KOPT-K1 (cell line): ENCODE results near the gene SPEF1.
"Not testable (repeated sequence)": the region's sequence is repeated elsewhere in the genome, so short reads cannot be mapped to it uniquely, and the experiment has no call there.

Source experiments
- H3K27ac ChIP-seq: fragments of 200-600 bp; sonication (generic); 2 replicates; pipeline ENCODE4 v1.5.1; 2016; ENCODE audit warnings: antibody characterized with exemption, mild to moderate bottlenecking, low read depth, low read length; ENCODE audit not compliant: poor library complexity, severe bottlenecking
- H3K36me3 ChIP-seq: fragments of 200-600 bp; sonication (generic); 2 replicates; pipeline ENCODE4 v1.5.1; 2017; ENCODE audit warnings: antibody characterized with exemption, mild to moderate bottlenecking, low read length, moderate library complexity; ENCODE audit not compliant: insufficient read depth
- H3K9me3 ChIP-seq: fragments of 200-600 bp; sonication (generic); 2 replicates; pipeline ENCODE4 v1.5.1; 2017; ENCODE audit warnings: antibody characterized with exemption, low read length, mild to moderate bottlenecking; ENCODE audit not compliant: insufficient read depth, poor library complexity, severe bottlenecking

The SPEF1 gene

DNA sequence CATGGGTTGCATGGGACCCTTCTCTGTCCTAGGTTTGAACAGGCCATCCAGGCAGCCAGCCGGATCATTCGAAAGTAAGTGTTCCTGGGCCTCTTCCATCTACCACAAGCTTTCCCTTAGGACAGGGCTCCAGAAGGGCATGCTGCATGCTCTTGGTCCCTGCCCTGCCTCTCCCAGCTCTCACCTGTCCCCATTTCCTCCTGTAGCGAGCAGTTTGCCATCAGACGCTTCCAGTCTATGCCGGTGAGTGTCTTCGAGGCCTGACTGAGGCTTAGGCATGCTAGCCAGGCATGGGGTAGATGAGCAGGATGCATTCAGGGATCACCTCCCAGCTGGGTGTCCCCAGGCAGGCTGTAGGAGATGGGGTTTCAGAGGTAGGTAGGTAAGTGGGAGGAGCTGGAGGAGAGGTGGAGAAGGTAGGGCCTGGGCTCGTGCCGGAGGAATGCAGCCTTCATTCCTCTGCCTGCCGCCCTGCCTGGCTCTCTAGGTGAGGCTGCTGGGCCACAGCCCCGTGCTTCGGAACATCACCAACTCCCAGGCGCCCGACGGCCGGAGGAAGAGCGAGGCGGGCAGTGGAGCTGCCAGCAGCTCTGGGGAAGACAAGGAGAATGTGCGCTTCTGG is 19.1 kb upstream of the SPEF1 start:
- no peaks in the 10 kb centered on the region for H3K9me3 ChIP-seq
- peak overlapping the region; percentile 90 for H3K27ac ChIP-seq
- H3K36me3 ChIP-seq, result peaks cover 75% of the 10 kb centered on the region

DNA sequence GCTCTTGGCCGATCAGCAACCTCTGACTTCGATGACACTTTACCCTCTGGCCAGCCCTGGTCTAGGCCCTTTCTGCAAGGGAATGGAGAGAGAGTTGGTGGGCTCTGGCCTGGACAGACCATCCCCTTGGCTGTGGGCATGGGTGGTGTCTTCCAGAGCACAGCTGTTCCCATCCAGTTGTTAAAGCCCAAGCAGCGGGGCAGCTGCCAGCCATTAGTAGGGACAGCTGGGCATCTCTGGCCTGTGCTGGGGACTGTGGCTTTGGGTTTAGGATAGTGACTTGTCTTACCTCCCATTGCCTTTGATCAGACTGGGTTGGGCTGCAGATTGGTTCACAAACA is 17.6 kb upstream of the SPEF1 start:
- H3K27ac ChIP-seq, result peak overlapping the region; percentile 90
- peaks cover 60% of the 10 kb centered on the region for H3K36me3 ChIP-seq
- no peaks in the 10 kb centered on the region for H3K9me3 ChIP-seq

DNA sequence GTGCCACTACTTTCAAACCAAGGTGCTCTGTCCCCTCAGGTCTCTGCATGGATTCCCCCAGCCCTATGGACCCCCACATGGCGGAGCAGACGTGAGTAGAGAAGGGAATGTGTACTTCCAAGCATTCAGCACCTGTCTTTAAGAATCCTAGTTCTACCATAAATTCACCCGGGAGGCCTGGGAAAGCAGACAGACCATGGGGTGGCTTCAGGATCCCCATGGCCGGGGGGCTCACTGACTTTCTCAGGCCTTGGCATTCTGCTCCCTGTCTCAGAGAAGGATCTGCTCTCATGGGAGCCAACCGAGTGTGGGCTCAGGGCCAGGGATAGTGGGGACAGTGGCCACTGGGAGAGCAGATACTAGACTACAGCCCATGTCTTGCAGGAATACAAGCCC is 17.1 kb upstream of the SPEF1 start:
- no peaks in the 10 kb centered on the region for H3K9me3 ChIP-seq
- H3K27ac ChIP-seq, result peak overlapping the region; percentile 90
- peaks cover 55% of the 10 kb centered on the region for H3K36me3 ChIP-seq

DNA sequence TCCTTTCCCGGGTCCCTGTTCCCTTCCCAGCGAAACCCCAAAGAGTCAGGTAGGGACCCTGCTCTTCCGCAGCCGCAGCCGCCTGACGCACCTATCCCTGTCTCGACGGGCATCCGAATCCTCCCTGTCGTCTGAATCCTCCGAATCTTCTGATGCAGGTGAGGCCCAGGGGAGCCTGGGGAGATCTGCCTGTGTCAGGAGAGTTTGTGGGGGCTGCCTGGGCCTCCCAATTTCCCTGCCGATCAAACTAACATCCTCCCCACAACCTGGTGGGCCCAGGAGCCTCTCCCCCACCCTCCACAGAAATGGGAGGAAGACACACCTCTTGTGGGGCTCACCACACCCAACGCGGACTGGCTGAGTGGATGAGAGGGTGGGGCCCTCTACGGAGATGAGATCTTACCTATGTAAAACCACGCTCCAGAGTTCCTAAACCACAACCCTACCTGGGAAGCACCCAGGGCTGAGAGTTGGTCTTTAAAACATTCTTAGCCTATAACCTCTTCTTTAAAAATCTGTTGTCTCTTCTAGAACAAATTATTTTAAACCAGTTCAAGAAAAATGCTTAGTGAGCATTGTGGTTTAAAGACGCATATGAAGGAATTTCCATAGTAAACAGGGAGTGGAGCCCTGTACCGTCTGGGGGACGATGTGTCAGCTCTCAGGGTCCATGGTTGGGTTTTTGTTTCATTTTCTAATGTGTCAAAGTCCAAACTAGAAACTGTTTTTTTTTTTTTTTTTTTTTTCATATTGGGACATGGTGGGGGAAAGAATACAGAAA is 16.5 kb upstream of the SPEF1 start:
- peaks cover 49% of the 10 kb centered on the region for H3K36me3 ChIP-seq
- H3K27ac ChIP-seq, result peak overlapping the region; percentile 90
- no peaks in the 10 kb centered on the region for H3K9me3 ChIP-seq

DNA sequence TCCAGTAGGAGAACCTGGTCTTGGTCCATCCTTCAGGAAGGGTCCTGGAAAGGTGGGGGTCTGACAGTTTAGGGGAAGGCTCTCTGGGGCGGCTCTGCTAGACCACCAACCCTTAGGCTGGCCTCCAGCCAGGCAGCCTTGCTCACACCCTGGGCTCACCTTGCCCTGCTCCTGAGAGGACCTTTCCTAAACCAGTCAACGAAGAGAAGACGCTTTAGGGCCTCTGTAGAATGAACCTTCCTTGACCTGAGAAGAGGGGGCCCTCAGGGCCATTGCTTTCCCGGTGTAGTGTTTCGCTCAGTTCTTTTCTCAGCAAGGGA is 15.9 kb upstream of the SPEF1 start:
- peaks cover 43% of the 10 kb centered on the region for H3K36me3 ChIP-seq
- H3K9me3 ChIP-seq, result no peaks in the 10 kb centered on the region
- H3K27ac ChIP-seq, result peak overlapping the region; percentile 90

DNA sequence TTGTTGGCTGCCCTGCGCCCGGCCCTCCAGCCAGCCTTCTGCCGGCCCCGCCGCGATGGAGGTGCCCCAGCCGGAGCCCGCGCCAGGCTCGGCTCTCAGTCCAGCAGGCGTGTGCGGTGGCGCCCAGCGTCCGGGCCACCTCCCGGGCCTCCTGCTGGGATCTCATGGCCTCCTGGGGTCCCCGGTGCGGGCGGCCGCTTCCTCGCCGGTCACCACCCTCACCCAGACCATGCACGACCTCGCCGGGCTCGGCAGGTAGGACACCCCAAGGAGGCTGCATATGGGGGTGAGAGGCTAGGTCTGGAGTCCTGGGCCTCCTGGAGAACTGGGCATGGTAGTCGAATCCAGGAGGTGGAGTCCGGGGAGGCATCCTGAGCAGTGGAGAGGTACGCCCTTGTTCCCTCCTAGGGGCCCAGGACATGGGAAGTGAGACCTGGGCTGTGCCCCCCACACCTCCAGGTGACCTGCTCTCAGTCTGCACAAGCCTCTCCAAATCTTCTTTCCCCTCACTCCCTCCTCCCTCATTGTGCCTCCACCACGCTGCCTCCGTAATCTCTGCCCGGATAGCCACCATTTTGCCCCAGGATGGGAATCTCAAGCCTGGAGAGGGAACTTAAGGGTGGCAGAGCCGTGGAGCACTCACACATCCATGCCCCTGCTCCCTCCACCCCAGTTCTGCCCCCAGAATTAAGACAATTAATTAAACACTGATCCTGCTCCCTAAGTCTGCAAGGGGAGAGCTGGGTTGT is 15.4 kb upstream of the SPEF1 start:
- Histone ChIP-seq H3K36me3 (peaks cover 38% of the 10 kb centered on the region), H3K27ac (peak overlapping the region; percentile 90), H3K9me3 (no peaks in the 10 kb centered on the region)

DNA sequence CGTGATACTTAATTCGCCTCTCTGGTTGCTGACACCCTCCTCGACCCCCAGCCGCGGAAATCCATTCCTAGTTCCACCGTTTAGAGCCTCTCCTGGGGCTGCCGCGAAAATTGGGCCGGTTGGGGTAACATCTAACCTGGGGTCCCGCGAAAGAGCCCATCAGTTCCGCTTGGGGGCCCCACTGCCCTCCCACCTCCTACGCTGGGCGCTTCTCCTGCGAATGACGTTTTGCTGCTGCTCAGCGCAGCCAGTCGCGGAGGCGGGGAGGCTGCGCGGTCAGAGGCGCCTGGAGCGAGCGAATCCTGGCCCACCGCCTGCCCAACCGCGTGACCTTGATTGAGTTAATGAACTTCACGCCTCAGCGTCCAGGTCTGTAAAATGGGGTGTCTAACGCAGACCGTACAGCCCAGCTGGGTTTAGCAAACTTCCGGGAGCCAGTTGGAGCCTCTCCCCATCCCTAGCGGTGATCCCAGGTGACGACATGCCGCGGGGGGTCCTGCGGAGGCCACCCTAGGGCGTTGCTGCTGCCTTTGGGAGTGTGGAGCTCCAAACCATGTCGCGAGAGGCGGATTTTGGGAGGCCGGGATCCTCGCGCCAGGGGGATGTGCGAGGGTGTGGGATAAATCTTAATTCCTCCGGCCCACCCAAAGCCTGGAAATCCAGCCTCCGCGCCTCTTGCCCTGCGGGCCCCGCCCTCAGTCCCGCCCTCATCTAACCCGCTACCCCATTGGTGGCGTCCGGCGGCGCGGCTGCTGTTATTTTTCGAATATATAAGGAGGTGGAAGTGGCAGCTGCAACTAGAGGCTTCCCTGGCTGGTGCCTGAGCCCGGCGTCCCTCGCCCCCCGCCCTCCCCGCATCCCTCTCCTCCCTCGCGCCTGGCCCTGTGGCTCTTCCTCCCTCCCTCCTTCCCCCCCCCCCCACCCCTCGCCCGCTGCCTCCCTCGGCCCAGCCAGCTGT is 14.5 kb upstream of the SPEF1 start, which contains the start of gene CDC25B:
TSS of gene CDC25B (plus strand) at position 800 of the 958 bp plus-strand sequence. CDS start 222 bp downstream, outside the sequence.
- Histone ChIP-seq H3K27ac (peak within 1 kb of the TSS; percentile 90), H3K9me3 (no peaks in the 10 kb centered on the region), H3K36me3 (peaks cover 29% of the 10 kb centered on the region)

DNA sequence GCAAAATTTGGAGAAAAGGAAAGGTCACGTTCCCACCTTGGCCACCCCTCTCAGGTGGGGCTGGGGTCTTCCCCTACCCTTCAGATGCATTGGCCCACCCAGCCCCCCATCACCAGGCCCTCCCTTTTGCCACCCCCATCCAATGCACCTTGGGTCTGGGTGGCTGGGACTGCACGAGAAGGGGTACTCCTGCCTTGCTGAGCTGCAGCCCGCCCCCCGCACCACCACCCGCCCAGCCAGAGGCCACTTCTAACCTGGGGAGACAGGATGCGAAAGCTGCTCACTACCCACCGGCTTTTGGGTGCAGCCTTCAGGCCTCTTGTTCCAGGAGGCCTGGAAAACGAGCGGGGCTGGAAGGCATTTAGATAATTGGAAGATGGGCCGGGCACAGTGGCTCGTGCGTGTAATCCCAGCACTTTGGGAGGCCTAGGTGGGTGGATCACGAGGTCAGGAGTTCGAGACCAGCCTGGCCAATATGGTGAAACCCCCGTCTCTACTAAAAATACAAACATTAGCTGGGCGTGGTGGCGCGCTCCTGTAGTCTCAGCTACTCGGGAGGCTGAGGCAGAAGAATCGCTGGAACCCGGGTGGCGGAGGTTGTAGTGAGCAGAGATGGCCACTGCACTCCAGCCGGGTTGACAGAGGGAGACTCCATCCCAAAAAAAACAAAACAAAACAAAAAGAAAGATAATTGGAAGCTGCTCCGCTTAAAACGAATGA is 13.6 kb upstream of the SPEF1 start:
- Histone ChIP-seq H3K9me3 (no peaks in the 10 kb centered on the region), H3K36me3 (peaks cover 20% of the 10 kb centered on the region), H3K27ac (peak overlapping the region; percentile 90)

DNA sequence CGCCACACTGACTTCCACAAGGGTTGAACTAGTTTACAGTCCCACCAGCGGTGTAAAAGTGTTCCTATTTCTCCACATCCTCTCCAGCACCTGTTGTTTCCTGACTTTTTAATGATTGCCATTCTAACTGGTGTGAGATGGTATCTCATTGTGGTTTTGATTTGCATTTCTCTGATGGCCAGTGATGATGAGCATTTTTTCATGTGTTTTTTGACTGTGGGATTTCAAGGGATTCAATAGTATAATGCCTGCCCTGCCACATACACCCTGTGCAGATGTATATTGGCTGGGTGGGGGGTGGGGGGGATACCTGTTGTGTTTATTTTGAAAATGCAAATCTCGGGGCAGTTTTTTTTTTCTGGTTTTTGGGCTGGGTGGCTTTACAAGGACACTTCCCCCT is 12.9 kb upstream of the SPEF1 start:
- H3K27ac ChIP-seq, result peak overlapping the region; percentile 90

DNA sequence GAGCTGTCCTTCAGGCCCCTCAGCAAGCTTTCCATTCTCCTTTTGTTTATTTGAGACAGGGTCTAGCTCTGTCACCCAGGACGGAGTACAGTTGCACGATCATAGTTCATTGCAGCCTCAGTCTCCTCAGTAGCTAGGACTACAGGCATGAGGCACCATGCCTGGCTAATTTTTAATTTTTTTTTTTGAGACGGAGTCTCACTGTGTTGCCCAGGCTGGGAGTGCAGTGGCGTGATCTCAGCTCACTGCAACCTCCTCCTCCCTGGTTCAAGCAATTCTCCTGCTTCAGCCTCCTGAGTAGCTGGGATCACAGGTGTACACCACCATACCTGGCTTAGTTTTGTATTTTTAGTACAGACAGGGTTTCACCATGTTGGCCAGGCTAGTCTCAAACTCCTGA is 8.0 kb upstream of the SPEF1 start:
- not testable (repeated sequence) for H3K27ac ChIP-seq, H3K9me3 ChIP-seq
- peaks cover 13% of the 10 kb centered on the region for H3K36me3 ChIP-seq

More for the DNA sequence above, 12.9 kb upstream of the SPEF1 start:
- peaks cover 13% of the 10 kb centered on the region for H3K36me3 ChIP-seq
- H3K9me3 ChIP-seq, result not testable (repeated sequence)

DNA sequence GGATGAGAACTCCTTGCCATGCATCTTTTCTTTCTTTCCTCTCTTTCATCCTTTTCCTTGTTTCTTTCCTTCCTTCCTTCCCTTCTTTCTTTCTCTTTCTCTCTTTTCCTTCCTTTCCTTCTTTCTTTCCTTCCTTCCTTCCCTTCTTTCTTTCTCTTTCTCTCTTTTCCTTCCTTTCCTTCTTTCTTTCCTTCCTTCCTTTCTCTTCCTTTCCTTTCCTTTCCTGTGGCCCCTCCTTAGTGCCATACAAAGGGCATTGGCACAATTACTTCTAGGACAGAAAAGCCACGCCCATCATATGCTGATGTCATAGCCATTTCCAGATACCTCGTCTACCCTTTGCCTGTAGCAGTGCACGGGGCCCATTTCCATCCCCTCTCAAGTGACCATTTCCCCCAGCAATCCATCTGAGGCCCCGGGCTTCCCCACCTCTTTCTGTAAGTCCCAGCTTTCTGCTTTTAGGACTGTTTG is 7.5 kb upstream of the SPEF1 start:
- no peaks in the 10 kb centered on the region for H3K9me3 ChIP-seq
- H3K27ac ChIP-seq, result no peak overlapping the region

DNA sequence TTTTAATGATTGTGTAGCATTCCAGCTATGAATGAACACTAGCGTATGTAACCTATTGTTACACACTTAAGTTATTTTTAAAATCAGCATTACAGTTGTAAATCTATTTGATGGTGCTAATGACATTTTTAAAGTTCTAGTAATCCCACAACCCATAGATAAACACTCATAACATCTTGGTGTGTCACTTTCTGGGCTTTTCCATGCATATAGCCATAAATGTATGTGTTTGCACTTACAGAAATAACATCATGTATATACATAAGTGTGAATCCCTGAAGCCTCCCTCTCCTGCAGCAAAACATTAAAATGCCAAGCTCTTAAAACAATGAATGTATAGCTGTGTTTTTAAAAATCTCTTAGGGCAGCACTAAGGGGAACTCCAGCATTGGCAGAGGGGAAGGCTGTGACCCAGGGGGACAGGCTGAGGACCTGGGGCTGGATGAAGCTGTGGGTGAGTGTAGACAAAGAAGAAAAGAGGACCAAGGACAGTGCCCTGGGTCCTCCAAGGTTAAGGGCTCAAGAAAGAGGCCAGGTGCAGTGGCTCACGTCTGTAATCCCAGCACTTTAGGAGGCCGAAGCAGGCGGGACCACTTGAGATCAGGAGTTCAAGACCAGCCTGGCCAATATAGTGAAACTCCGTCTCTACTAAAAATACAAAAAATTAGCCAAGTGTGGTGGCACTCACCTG is 6.2 kb upstream of the SPEF1 start:
- no peaks in the 10 kb centered on the region for H3K9me3 ChIP-seq
- peak overlapping the region; percentile 33 for H3K27ac ChIP-seq
- H3K36me3 ChIP-seq, result peaks cover 17% of the 10 kb centered on the region

More for the DNA sequence above, 7.5 kb upstream of the SPEF1 start:
- H3K36me3 ChIP-seq, result peaks cover 15% of the 10 kb centered on the region

DNA sequence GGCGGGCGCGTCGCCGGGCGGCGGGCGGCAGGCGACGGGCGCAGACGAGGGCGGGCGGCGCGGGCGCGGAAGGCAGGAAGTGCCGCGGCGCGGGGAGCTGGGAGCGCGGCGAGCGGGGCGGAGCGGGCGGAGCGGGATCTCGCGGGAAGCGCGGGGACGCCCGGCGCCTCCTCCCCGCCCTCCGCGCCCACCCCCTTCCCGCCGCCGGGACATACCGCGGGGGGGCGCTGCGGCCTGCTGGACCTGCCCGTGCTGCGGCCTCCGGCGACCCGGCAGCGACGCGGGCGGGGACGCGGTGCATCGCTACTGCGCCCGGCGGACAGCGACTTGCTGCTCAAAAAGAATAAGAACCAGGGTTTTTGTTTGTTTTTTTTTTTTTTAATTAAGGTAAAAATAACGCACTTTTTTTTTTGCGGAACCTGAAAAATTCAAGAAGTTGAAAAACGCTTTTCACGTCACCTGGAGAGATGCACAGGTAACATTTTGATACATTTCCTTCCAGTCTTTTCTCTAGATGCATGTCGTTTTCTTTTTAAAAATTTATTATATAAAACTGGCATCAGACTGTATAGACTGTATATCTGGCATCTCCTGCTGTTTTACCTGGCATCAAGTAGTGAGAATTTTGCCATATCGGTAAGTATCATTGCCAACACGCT is 5.5 kb upstream of the SPEF1 start, which contains the start of gene CENPB:
TSS of gene CENPB (minus strand) at position 76 of the 659 bp plus-strand sequence. CDS start 257 bp downstream, outside the sequence.
- Histone ChIP-seq H3K27ac (peak within 1 kb of the TSS; percentile 63), H3K36me3 (peaks cover 17% of the 10 kb centered on the region), H3K9me3 (no peaks in the 10 kb centered on the region)
